GM06990 (cell line): Measurements from ENCODE around the gene TRMT112.
A peak's percentile ranks its signal among the peaks of the same experiment; 100 is the strongest.

ENCODE experiments used
- DNase-seq: peaks from one replicate; pipeline ENCODE4 v3.0.0-alpha.2; 2011; ENCODE audit not compliant: insufficient read length; ENCODE audit errors: extremely low read depth
- H3K27me3 ChIP-seq: replicated peaks from 2 replicates; pipeline ENCODE4 v1.6.0; 2011; ENCODE audit warnings: low read length; ENCODE audit not compliant: control insufficient read depth, insufficient read depth
- H3K36me3 ChIP-seq: 2 replicates; pipeline ENCODE4 v1.5.1; 2011; ENCODE audit warnings: low read length; ENCODE audit not compliant: control insufficient read depth, insufficient read depth
- H3K4me3 ChIP-seq: replicated peaks from 2 replicates; pipeline ENCODE4 v1.5.1; 2011; ENCODE audit warnings: low read depth, mild to moderate bottlenecking, control low read depth, low read length
- CTCF ChIP-seq: IDR thresholded peaks from 2 replicates; pipeline ENCODE4 v1.5.1; 2011; ENCODE audit warnings: low read length, control low read depth, mild to moderate bottlenecking, inconsistent platforms; ENCODE audit not compliant: insufficient read depth, poor library complexity, severe bottlenecking

TRMT112 gene

GRCh38 chr11:64347193-64347867, 30.0 kb upstream of the TRMT112 start:
- TF ChIP-seq CTCF: no peak
- DNase-seq: no peak
- Histone ChIP-seq H3K4me3 (no peak overlapping the region), H3K36me3 (peaks cover 39% of the 10 kb centered on the region), H3K27me3 (no peaks in the 10 kb centered on the region)

DNA sequence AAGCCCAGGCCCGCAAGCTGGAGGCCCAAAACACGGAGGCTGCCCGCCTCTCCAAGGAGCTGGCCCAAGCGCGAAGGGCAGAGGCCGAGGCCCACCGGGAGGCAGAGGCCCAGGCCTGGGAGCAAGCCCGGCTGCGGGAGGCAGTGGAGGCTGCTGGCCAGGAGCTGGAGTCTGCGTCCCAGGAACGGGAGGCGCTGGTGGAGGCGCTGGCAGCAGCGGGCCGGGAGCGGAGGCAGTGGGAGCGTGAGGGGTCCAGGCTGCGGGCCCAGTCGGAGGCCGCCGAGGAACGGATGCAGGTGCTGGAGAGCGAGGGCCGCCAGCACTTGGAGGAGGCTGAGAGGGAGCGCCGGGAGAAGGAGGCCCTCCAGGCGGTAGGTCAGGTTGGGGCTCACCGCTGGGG, 27.4 kb upstream of the TRMT112 start:
- no peak for DNase-seq
- Histone ChIP-seq H3K27me3 (no peaks in the 10 kb centered on the region), H3K36me3 (peaks cover 30% of the 10 kb centered on the region), H3K4me3 (no peak overlapping the region)
- no peak for TF ChIP-seq CTCF

- no peak for DNase-seq
- no peak overlapping the region for H3K4me3 ChIP-seq
- H3K36me3 ChIP-seq: peaks cover 26% of the 10 kb centered on the region
- H3K27me3 ChIP-seq: no peaks in the 10 kb centered on the region
- peak; percentile 21 for TF ChIP-seq CTCF
Measured at GRCh38 chr11:64343767-64344559, 26.6 kb upstream of the TRMT112 start.

- Histone ChIP-seq H3K27me3 (no peaks in the 10 kb centered on the region), H3K4me3 (no peak overlapping the region), H3K36me3 (peaks cover 24% of the 10 kb centered on the region)
- TF ChIP-seq CTCF: no peak
- DNase-seq: no peak
Measured at GRCh38 chr11:64342869-64343745, 25.7 kb upstream of the TRMT112 start.

DNA sequence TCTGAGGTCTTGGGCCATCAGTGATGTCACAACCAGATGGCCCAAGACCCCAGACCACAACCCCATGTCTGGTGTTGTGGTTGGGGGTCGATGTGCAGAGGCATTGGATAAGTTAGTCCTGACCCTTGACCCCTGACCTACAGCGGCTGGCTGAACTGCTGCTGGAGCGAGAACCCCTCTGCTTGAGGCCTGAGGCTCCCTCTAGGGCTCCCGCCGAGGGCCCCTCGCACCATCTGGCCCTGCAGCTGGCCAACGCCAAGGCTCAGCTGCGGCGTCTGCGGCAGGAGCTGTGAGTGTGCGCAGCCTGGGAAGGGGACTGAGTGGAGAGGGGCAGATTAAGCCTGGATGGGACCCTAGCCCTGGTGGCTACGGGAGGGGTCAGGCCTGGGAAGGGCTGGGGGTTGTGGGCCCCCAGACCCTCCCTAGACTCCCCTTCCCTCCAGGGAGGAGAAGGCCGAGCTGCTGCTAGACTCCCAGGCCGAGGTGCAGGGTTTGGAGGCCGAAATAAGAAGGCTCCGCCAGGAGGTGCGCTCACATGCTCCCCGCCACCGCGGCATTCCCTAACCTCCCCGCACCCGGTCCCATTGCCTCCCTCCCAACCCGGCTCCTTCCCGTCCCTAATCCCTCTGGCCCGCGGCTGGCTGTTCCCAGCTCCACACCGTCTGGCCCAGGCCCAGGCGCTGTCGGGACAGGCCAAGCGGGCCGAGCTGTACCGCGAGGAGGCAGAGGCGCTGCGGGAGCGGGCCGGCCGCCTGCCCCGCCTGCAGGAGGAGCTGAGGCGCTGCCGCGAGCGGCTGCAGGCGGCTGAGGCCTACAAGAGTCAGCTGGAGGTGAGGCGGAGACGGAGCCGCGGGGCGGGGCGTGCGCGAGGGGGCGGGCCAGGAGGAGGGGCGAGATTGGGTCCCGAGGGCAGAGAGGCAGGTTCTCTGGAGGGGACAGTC, 24.8 kb upstream of the TRMT112 start:
- TF ChIP-seq CTCF: peak; percentile 22
- DNase-seq: peak; percentile 91
- Histone ChIP-seq H3K36me3 (peaks cover 25% of the 10 kb centered on the region), H3K4me3 (peak overlapping the region; percentile 8), H3K27me3 (no peaks in the 10 kb centered on the region)
